Measurements from ENCODE around the gene RERE. TPM values are rescaled to one million over a fixed set of nuclear protein-coding genes. Genes with fewer than 3 reads are reported as not detected.
"Not testable (repeated sequence)": the region's sequence is repeated elsewhere in the genome, so short reads cannot be mapped to it uniquely, and the experiment has no call there.

RERE gene
- total RNA-seq, 1 donor from 2014 or later: 252 TPM

GRCh38 chr1:8731162-8731561 is 86.3 kb downstream of the RERE start:
- Mint-ChIP-seq H3K36me3 (ENCODE audit: unreplicated experiment) (peaks cover 4% of the 10 kb centered on the region), H3K4me1 (ENCODE audit: low read depth, unreplicated experiment) (peaks cover 6% of the 10 kb centered on the region), H3K4me3 (ENCODE audit: unreplicated experiment) (no peak overlapping the region), H3K27me3 (ENCODE audit: unreplicated experiment) (no peaks in the 10 kb centered on the region), H3K27ac (ENCODE audit: unreplicated experiment) (no peak overlapping the region), H3K9me3 (ENCODE audit: unreplicated experiment) (peaks cover 9% of the 10 kb centered on the region)
- DNase-seq: no peak
- TF ChIP-seq CTCF (IDR thresholded peaks at IDR 0.05; ENCODE audit: partially characterized antibody, unreplicated experiment): no peak

GRCh38 chr1:8728464-8728863 is 89.0 kb downstream of the RERE start:
- H3K27me3 Mint-ChIP-seq (ENCODE audit: unreplicated experiment): no peaks in the 10 kb centered on the region
- peaks cover 4% of the 10 kb centered on the region for H3K36me3 Mint-ChIP-seq (ENCODE audit: unreplicated experiment)
- DNase-seq: no peak
- no peak overlapping the region for H3K4me3 Mint-ChIP-seq (ENCODE audit: unreplicated experiment)
- peaks cover 6% of the 10 kb centered on the region for H3K4me1 Mint-ChIP-seq (ENCODE audit: low read depth, unreplicated experiment)
- H3K27ac Mint-ChIP-seq (ENCODE audit: unreplicated experiment): peak overlapping the region; percentile 55
- no peak for TF ChIP-seq CTCF (IDR thresholded peaks at IDR 0.05; ENCODE audit: partially characterized antibody, unreplicated experiment)
- H3K9me3 Mint-ChIP-seq (ENCODE audit: unreplicated experiment): peaks cover 6% of the 10 kb centered on the region

DNA sequence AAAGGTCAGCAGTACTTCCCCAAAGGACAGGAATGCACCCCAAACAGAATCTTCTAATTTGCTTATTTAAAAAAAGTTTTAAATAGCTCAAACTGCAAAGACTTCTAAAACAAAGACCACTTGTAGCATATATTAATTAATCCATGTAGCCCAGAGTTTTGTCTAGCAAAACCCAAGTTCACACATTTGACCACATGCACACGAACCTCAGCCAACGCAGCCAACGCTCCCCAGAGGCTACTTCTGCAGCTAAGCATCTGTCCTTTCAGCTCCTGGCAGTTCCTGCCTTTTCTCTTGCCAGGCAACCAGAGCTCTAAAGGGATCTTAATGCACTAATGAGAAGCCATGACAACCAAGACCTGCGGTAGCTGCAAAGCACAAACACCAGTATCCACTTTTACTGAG is 89.6 kb downstream of the RERE start:
- H3K9me3 Mint-ChIP-seq (ENCODE audit: unreplicated experiment): peaks cover 7% of the 10 kb centered on the region
- peak overlapping the region; percentile 62 for H3K27ac Mint-ChIP-seq (ENCODE audit: unreplicated experiment)
- peaks cover 3% of the 10 kb centered on the region for H3K27me3 Mint-ChIP-seq (ENCODE audit: unreplicated experiment)
- no peak for TF ChIP-seq CTCF (IDR thresholded peaks at IDR 0.05; ENCODE audit: partially characterized antibody, unreplicated experiment)
- peak; percentile 65 for DNase-seq
- no peak overlapping the region for H3K4me3 Mint-ChIP-seq (ENCODE audit: unreplicated experiment)
- peaks cover 4% of the 10 kb centered on the region for H3K36me3 Mint-ChIP-seq (ENCODE audit: unreplicated experiment)
- peaks cover 9% of the 10 kb centered on the region for H3K4me1 Mint-ChIP-seq (ENCODE audit: low read depth, unreplicated experiment)

DNA sequence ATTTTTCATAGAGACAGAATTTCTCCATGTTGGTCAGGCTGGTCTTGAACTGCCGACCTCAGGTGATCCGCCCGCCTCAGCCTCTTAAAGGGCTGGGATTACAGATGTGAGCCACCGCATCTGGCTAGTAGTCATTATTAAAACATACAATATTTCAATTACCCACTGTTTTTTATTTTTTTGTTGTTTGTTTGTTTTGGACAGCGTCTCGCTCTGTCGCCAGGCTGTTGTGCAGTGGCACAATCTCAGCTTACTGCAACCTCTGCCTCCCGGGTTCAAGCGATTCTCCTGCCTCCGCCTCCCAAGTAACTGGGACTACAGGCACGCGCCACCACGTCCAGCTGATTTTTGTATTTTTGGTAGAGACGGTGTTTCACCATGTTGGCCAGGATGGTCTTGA is 90.1 kb downstream of the RERE start:
- H3K4me3 Mint-ChIP-seq (ENCODE audit: unreplicated experiment); H3K9me3 Mint-ChIP-seq (ENCODE audit: unreplicated experiment); DNase-seq; H3K36me3 Mint-ChIP-seq (ENCODE audit: unreplicated experiment); H3K27me3 Mint-ChIP-seq (ENCODE audit: unreplicated experiment): not testable (repeated sequence)
- peaks cover 12% of the 10 kb centered on the region for H3K4me1 Mint-ChIP-seq (ENCODE audit: low read depth, unreplicated experiment)
- peak overlapping the region; percentile 38 for H3K27ac Mint-ChIP-seq (ENCODE audit: unreplicated experiment)

- not testable (repeated sequence) for H3K9me3 Mint-ChIP-seq (ENCODE audit: unreplicated experiment); H3K27me3 Mint-ChIP-seq (ENCODE audit: unreplicated experiment); H3K36me3 Mint-ChIP-seq (ENCODE audit: unreplicated experiment); H3K4me3 Mint-ChIP-seq (ENCODE audit: unreplicated experiment); DNase-seq
- Mint-ChIP-seq H3K4me1 (ENCODE audit: low read depth, unreplicated experiment) (peaks cover 17% of the 10 kb centered on the region), H3K27ac (ENCODE audit: unreplicated experiment) (peak overlapping the region; percentile 38)
- TF ChIP-seq CTCF (IDR thresholded peaks at IDR 0.05; ENCODE audit: partially characterized antibody, unreplicated experiment): peak; percentile 31
Observed at GRCh38 chr1:8726801-8727186, 90.6 kb downstream of the RERE start.

GRCh38 chr1:8723010-8723409 is 94.4 kb downstream of the RERE start:
- Mint-ChIP-seq H3K4me3 (ENCODE audit: unreplicated experiment) (no peak overlapping the region), H3K4me1 (ENCODE audit: low read depth, unreplicated experiment) (peaks cover 40% of the 10 kb centered on the region), H3K27ac (ENCODE audit: unreplicated experiment) (peak overlapping the region; percentile 7), H3K36me3 (ENCODE audit: unreplicated experiment) (no peaks in the 10 kb centered on the region), H3K27me3 (ENCODE audit: unreplicated experiment) (peaks cover 3% of the 10 kb centered on the region), H3K9me3 (ENCODE audit: unreplicated experiment) (peaks cover 2% of the 10 kb centered on the region)
- no peak for TF ChIP-seq CTCF (IDR thresholded peaks at IDR 0.05; ENCODE audit: partially characterized antibody, unreplicated experiment)
- no peak for DNase-seq

Measured in glutamatergic neuron (in vitro differentiated cells).